ENCODE measurements around the gene IL24.

GRCh38 chr1:206923009-206923960 is 26.0 kb downstream of the IL24 start:
- TF ChIP-seq EZH2phosphoT487 (IDR thresholded peaks at IDR 0.05; ENCODE audit: borderline replicate concordance, low read length), result no peak
- TF ChIP-seq, protein P1, sequence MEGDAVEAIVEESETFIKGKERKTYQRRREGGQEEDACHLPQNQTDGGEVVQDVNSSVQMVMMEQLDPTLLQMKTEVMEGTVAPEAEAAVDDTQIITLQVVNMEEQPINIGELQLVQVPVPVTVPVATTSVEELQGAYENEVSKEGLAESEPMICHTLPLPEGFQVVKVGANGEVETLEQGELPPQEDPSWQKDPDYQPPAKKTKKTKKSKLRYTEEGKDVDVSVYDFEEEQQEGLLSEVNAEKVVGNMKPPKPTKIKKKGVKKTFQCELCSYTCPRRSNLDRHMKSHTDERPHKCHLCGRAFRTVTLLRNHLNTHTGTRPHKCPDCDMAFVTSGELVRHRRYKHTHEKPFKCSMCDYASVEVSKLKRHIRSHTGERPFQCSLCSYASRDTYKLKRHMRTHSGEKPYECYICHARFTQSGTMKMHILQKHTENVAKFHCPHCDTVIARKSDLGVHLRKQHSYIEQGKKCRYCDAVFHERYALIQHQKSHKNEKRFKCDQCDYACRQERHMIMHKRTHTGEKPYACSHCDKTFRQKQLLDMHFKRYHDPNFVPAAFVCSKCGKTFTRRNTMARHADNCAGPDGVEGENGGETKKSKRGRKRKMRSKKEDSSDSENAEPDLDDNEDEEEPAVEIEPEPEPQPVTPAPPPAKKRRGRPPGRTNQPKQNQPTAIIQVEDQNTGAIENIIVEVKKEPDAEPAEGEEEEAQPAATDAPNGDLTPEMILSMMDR (IDR thresholded peaks at IDR 0.05; ENCODE audit: low read depth, low read length, poor library complexity, severe bottlenecking), result no peak

All from DOHH2 (cell line).